H1 (cell line): ENCODE measurements around the gene UNC80. TPM values are rescaled to one million over a fixed set of nuclear protein-coding genes. Genes with fewer than 3 reads are reported as not detected.

Source experiments
- BCL11A ChIP-seq, 2 experiments: IDR thresholded peaks; one replicate each; pipeline ENCODE4 v1.6.1; 2011; ENCODE audit warnings: low read depth in 2 of 2, low read length in 2 of 2, mild to moderate bottlenecking in 2 of 2
- KDM5A ChIP-seq: fragments of 200-600 bp; IDR thresholded peaks from 2 replicates; pipeline ENCODE4 v1.7.1; 2012; ENCODE audit warnings: mild to moderate bottlenecking, low read length, inconsistent platforms, mixed read lengths
- polyA plus RNA-seq, 7 experiments: library from polyadenylated mRNA; depleted of rRNA in 3 of 7; stranded (reverse) in 5 of 7; unstranded in 2 of 7; fragments of >200 nt in 5 of 7; fragments of 200-250 nt in 2 of 7; gene quantifications; 1 replicate in 5 of 7; 2 replicates in 1 of 7; 4 replicates in 1 of 7; pipeline versions ENCODE4 v1.2.1 to v1.2.3, GENCODE V29; 2011 to 2013; ENCODE audit warnings: missing spikeins in 2 of 7, mixed read lengths in 2 of 7
- total RNA-seq: library from RNA; stranded (reverse); fragmentation: NEBNext Ultra II Directional; extraction: Animal tissue kit (Norgen Biotek cat#: 25700); gene quantifications from 2 replicates; pipeline ENCODE4 v1.2.1, GENCODE V29; 2021

Gene UNC80
- total and polyA plus RNA-seq, 2 of the 8 experiments (the other 6 are each of a cell fraction or from before 2014, with no cell fraction given): 0.53 to 0.56 TPM

- TF ChIP-seq BCL11A (IDR thresholded peaks at IDR 0.05; ENCODE audit: low read depth in 2 of 2, low read length in 2 of 2): no peak
- TF ChIP-seq KDM5A: no peak
Measured at GRCh38 chr2:210000464-210001324, 229.1 kb downstream of the UNC80 start (continued).
